Stimulated activated CD8-positive, alpha-beta memory T cell treated with anti-CD3 and anti-CD28 coated beads, Interleukin-12 subunit alpha, Interleukin-12 subunit beta, amount 100 ng/mL, for 24 hours (primary cell): ENCODE measurements around the gene RUVBL1.
"Not testable (repeated sequence)": the region's sequence is repeated elsewhere in the genome, so short reads cannot be mapped to it uniquely, and the experiment has no call there.

ENCODE experiments used
- DNase-seq: peaks from one replicate; pipeline ENCODE4 v3.0.0-alpha.2; 2020; ENCODE audit errors: extremely low read depth

RUVBL1 gene

DNA sequence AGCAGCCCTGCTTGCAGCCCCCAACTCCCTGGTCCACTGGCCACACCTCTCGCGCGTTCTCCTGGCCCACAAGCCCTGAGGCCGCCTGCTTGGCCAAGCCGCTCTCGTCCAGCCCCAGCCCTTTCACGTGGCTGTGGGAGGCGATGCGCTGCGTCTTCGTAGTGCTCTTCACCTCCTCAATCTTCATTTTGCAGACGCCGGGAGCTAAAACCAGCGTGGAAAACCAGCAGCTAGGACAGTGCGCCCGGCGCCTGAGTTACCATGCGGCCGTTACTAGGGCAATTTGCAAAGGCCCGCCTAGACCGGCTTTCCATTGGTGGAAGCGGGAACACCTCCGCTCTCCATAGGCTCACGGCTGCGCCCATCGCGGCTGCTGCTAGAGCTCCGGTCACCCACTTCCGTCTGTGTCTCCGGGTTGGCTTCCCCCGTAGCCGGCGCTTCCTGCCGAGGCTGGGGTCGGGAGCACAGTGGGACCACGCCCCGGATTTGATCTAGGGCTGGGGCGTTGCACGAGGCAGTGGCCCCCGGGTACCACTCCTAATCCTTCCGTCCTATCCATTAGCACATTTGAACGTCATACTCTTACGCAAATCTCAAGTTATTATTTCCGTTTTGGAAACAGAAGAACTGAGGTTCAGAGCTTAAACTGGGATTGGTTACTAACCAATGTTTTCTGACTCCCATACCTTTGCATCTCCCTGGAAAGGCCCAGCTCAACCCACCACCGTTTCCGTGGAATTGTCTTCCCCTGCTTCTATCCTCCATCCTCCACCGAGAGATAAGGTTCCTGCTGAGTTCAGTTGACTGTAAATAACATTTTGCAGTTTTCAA, at the start of gene RUVBL1:
Gene RUVBL1 (minus strand): TSS at position 275 of the 831 bp plus-strand sequence. CDS start 88 bp downstream, at position 187.
- DNase-seq: peak; percentile 96

DNA sequence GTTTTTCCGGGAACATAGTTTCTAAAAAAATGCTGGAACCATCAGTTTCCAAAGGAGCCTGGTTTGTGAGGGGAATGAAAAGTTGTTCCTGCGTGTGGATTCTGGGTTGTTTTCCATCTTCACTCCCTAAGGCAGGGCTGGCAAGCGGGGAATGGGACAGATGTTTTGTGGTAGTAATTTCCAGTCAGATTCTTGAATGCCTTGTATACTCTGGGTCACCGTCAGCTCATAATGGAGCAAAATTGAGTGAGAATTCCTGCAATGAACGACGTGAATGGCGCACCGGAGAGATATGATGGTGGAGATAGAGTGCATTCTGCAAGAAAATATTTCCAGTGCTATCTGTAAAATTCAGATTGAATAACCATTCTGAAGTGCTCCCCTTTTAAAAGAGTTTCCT, 49.6 kb upstream of the RUVBL1 start:
- DNase-seq: no peak

DNA sequence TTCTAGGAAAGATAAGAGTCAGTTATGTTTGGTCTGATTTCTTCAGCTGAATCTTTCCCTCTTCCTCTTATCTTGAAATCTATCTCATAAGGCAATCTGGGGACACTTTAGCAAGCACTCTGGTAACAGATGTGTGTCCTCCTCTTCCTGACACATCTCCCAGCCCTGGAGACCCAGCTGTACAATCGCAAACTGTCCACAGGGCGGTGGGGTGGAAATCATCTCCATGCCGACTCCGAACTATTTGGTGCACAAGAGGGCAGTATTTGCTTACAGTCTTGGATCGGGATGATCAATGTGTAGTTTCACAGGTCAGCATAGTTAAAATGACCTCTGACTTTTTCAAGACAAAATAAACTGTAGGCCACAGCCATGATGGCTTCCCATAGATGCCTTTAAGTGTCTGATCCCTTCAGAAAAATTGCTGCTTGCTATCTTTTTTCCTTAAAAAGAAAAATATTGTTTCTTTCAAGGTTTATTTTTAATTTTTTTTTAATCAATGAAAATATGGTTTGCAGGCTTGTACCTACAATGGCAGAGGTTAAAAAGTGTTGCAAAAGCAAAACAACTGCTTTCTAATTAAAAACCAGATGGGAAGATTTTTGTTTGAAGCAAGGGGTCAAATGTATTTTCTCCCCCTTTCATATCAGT, 47.4 kb upstream of the RUVBL1 start:
- DNase-seq: no peak

DNA sequence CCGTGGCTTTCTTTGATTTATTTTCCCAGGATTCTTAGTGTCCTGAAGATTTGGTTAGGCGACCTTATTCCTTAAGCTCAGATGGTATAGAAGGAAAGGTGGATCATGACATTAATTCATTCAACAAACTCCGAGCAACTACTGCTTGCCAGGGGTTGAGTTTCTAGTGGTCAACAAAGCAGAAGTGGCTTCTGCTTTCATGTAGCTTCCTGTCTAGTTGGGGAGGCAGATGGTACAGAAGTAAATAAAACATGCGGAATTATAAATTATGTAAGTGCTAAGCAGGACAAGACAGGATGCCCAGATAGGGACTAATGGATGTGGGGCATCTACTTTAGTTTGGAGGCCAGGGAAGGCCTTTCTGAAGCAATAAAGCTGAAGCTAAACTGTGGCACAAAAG, 45.2 kb upstream of the RUVBL1 start:
- no peak for DNase-seq

DNA sequence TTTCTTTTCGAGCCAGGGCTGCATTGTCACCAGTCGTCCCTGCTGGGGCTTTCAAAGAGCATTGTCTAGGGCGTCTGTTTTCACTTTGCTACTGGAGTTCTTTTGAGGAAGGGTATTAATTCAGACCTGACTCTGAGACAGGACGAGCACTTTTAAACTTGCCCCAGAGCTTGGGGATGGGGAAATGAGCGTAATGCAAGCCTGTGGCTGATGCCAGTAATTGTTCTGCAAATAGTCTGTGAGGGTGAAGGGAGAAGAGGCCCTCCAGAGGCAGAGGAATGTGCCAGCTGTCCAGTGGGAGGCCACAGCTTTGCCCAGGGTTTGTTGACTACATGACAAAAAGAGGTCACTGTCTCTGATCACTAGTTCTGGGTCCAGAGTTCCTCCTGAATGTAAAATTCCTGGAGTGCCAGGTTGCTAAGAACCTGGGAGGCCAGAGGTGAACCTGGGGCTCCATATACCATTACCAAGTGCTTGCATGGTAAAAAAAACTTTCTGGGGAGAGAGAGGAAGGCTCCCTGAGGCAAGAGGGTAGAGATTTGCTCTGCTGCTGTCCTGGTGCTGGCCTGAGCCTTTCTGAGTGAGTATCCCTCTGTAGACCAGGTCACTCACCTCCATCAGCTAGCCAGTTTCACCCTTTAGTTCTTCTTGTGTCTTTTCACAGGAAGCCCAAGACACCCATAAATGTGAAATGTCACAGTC, 44.5 kb upstream of the RUVBL1 start:
- no peak for DNase-seq

DNA sequence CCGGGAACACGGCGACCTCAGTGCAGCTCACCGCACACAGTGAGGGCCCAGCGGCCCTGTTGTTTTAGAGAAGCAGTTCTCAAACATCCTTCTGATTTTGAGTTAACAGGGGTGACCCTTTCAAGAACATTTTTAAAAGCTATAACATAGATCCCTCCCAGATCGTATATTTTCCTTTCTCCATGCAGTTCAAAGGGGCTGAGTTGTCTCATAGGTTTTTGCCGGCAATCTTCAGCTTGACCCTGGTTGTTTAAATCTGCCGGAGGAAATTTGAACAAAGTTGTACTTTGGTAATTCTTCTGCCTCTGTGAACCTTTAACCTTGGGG, 44.0 kb upstream of the RUVBL1 start:
- no peak for DNase-seq

DNA sequence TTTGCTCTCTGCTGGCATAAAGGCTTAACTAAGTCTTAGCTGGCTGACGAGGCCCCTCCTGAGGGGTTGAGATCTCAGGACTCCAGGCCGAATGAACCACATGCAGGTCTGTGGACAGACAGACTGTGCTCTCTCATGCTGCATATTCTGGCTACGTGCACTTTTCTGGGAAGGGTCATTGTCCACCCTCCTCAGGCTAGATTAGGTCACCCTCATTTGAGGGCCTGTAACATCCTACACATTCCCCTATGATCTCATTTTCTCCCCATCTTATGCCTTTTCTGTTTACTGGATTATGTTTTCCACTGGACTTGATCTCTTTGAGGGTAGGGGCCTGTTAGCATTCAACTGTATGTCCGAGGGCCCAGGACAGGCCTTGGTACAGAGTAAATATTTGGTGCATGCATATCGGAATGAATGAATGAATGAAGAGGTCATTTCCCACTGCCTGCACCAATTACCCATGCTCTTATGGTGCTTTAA, 43.4 kb upstream of the RUVBL1 start:
- no peak for DNase-seq

DNA sequence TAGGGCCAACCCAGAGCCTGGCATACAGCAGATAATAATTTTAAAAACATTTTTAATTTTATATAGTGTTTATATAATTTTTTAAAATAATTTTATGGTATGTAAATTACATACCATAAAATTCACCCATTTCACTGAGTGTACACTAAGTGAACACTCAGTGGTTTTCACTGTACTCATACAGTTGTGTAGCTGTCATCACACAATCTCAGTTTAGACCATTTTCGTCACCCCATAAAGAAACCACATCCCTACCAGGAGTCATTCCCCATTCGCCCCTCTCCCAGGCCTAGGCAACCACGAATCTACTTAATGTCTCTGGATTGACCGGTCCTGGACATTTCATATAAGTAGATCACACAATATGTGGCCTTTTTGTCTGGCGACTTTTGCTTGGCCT, 39.8 kb upstream of the RUVBL1 start:
- no peak for DNase-seq

DNA sequence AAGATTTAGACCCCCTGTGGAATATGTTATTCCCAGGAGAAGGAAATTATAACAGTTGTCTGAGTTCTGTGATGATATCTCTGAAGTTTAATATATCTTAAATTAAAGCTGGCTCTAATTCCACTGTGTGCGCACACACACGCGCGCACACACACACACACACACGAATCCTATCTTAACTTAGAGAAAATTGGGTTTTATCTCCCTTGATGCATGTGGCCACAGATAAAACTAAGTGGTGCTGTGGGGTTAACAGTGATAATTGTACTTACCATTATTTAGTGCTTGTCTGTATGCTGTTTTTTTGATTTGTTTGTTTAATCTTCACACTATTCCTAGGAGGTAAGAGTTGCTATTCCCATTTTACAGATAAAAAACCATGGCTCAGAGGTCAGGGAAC, 37.0 kb upstream of the RUVBL1 start:
- DNase-seq: no peak

DNA sequence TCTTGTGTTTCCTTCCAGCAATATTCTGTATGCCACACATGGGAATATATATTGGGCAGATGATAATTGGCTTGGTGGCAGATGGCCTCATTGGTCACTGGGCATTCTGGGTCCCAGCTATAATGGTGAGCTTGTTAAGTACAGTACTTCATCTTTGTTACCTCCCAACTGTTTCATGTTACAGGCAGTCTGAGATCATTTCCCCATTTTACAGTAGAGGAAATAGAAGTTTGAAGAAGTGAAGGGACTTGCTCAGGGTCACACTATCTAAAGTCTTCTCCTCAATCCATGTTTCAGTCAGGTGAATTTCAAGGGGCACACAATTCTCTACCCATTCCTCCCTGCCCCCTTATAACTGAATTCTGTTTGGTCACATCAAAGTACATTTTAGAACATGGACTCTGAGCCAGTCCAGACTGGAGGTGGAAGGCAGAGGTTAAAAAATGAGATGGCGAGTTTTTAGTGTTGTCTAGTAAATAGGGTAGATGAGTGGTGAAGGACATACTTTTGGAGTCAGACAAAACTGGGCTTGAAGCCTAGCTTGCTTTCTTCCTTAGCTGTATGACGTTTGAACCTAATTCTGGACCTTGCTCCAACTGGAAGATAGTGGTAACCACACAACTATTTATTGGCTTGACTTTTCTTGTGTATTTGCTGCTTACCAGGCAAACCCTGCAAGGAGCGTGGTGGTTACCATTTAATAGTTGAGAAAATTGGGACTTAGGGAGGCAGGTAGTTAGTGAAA, 32.2 kb upstream of the RUVBL1 start:
- DNase-seq: no peak

DNA sequence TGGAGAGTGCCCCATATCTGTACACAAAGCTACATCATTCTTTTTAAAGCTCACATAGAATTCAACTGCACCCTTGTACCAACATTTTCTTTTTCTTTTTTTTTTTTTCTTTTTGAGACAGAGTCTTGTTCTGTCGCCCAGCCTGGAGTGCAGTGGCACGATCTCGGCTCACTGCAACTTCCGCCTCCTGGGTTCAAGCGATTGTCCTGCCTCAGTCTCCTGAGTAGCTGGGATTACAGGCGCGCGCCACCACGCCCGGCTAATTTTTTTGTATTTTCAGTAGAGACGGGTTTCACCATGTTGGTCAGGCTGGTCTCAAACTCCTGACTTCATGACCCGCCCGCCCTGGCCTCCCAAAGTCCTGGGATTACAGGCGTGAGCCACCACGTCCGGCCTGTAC, 30.7 kb upstream of the RUVBL1 start:
- DNase-seq: not testable (repeated sequence)

DNA sequence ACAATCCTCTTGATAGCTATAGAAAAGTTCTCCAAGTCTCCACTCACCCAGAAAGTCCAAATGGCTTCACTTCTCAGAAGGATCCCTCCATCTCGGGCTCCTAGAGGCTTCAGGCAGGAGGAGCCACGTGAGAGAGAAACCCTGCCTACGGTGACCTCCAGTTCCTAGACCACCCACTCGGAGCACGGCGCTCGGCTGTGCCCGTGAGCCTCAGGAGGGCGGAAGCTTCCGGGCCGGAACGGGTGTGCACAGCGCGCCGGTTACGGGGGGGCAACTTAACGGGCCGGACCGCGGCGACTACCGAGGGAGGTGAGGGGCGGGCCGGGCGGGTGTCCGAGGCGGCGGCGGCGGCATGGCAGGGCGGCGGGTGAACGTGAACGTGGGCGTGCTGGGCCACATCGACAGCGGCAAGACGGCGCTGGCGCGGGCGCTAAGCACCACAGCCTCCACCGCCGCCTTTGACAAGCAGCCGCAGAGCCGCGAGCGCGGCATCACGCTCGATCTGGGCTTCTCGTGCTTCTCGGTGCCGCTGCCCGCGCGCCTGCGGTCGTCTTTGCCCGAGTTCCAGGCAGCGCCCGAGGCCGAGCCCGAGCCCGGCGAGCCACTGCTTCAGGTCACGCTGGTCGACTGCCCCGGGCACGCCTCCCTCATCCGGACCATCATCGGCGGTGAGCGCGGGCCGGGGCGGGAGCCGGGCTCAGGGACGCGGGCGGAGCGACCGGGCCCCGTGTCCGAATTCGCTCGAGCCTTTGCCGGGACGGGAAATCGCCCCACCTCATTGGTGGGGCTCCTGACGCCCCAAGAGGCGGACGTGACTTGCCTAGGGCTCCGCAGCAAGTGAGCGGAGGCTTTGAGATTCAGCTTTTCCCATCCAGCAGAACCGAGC, 29.8 kb upstream of the RUVBL1 start, which contains the start of gene EEFSEC:
Gene EEFSEC (plus strand): TSS at position 326 of the 886 bp plus-strand sequence. CDS start 27 bp downstream, at position 353.
- DNase-seq: peak; percentile 65

DNA sequence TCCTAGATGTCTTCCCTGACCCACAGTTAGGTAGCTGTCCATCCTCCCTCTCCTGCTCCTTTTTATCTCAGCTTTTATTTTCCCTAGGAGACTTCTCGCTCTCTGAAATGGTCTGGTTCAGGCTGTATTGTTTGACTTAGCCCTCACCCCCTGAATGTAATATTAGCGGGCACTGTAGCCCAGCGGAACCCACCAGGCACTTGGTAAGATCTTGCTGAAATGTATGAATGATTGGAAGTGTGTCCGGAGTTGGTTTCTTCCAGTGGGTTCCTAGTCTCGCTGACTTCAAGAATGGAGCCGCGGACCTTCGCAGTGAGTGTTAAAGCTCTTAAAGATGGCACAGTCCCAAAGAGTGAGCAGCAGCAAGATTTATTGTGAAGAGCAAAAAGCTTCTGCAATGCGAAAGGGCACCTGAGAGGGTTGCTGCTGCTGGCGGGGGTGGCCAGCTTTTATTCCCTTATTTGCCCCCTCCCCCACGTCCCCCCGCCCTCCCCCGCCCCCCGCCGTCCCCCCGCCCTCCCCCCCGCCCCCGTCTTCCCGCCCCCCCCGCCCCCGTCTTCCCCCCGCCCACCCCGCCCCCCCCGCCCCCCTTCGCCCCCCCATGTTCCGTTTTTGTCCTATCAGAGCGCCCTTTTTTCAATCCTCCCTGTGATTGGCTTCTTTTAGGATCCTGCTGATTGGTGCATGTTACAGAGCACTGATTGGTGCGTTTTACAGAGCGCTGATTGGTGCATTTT, 29.0 kb upstream of the RUVBL1 start:
- no peak for DNase-seq

DNA sequence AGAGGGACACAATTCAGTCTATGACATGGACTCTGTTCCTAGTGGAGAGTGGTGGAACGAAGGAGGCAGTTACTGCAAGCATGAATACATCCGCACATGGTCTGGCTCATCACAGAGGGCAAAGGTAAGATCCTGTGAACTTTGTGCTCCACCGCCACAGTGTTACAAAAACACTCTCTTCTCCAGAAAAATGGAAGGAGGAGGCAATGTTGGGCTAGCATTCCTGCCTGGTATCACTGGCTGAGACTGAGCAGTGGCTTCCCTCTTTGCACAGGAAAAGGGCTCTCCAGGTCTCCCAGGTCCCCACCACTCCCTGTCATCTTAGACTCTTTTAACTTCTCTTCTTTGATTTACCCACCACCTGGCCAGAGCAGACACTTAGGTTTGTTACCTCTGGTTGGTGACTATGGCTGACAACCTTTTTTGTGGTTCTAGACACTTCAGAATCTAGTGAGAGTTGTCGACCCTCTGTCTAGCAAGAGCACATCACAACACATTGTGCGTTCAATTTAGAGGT, 28.2 kb upstream of the RUVBL1 start:
- DNase-seq: no peak

DNA sequence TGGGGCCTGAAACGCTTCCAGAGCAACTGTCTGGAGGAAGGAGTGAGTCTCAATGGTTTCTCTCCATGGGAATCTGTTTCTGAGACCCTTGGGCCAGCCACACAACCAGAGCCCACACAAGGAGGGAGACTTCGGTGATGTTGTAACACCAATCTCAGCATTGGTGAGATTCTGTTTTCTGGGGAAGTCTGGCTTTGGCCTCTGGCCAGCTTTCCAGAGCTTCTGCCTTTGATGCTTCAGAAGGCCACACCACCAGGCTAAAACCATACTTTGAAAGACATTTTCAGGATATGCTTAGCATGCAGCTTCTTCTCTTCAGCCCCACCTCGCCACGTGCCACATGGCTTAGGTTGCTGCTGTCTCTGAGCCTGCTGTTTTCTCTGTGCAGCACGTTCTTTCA, 26.0 kb upstream of the RUVBL1 start:
- no peak for DNase-seq

DNA sequence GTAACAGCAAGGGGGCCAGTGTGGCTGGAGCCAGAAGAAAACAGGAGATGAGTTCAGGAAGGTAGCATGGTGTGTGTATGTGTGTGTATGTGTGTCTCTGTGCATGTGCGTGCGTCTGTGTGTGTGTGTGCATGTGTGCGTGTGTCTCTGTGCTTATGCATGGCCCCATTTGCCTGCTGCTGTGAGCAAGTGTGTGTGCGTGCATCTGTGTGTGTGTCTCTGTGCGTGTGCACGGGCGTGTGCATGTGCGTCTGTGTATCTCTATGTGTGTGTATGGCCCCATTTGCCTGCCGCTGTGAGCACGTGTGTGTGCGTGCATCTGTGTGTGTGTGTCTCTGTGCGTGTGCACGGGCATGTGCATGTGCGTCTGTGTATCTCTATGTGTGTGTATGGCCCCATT, 22.6 kb upstream of the RUVBL1 start:
- no peak for DNase-seq

DNA sequence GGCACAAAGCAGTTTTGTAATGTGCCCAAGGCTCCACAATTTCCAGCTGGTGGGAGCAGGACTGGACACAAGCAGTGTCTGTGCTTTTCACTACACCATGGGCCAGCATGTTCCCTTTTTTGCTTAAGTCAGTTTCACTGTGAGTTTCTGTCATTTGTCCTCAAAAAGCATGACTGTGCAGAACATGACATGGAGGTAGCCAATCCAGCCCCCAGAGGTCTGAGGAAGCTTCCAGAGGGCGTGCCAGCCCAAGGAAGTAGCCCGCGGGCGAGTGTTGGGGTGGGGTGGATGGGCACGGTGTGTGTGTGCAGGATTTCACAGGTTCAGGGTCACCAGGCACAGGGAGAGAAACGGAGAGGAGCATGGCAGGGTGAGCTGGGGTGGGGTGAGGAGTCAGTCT, 21.7 kb upstream of the RUVBL1 start:
- no peak for DNase-seq

DNA sequence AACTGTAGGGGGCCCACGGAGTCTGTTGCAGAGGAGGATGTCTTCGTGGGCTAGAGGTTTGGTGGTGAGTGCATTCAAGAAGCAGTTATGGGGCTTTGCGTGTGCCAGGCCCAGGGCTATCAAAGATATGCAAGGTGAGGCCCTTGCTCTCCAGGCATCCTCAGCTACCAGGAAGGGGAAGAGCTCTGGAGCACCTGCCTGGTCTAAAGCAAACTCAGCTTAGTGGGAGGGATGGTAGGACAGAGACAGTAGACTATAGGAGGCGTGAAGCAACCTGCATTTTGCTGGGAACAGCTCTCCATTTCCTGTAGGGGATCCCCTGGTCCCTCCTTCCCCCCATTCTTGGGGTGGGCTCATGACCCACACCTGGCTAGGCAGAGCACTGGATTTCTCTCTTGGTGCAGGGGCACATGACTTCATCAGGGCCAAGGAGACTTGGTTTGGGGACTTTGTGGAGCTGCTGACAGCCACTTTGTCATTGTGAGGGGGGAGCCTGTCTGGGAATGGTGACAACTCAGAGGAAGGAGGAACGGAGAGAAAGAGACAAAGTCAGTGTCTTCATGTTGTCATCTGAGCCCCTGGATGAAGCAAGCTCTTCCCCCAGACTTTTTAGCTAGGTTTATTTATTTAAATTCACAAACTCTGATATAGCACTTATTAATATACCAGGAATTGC, 21.0 kb upstream of the RUVBL1 start:
- DNase-seq: no peak

DNA sequence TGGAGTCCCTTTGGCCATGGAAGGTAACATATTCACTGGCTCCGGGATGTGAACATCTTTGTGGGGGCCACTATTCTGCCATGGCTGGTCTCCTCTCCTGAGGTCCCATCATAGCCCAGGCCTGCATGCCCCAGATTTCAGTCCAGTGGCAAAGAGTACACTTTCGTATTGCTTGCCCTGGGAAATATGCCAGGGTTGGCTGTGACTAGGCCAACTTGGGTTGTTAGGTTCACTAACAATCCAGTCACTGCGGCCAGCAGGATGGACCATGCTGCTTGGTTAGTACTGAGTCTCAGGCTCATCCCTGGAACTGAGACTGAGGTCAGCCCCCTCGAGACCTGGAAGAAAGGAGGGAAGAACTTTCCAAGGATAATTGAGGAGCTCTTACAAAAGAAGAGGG, 19.9 kb upstream of the RUVBL1 start:
- DNase-seq: no peak
